HUDEP-2 (cell line): Measurements from ENCODE around the gene ANAPC2.

ENCODE experiments used
- DNase-seq, 76 experiments: peaks; one replicate each; lab custom pipeline; 2025; ENCODE audit not compliant: unreplicated experiment in 76 of 76; lab: John Stamatoyannopoulos, UW

ANAPC2 gene

GRCh38 chr9:137227054-137227852 is 38.9 kb upstream of the ANAPC2 start, which contains the start of gene RNF224:
TSS of gene RNF224 (plus strand) at chr9:137227502. CDS start at chr9:137228336, 834 bp downstream.
- DNase-seq = peak in 69 of 76 experiments; percentile 17 to 83 (median 61)

DNA sequence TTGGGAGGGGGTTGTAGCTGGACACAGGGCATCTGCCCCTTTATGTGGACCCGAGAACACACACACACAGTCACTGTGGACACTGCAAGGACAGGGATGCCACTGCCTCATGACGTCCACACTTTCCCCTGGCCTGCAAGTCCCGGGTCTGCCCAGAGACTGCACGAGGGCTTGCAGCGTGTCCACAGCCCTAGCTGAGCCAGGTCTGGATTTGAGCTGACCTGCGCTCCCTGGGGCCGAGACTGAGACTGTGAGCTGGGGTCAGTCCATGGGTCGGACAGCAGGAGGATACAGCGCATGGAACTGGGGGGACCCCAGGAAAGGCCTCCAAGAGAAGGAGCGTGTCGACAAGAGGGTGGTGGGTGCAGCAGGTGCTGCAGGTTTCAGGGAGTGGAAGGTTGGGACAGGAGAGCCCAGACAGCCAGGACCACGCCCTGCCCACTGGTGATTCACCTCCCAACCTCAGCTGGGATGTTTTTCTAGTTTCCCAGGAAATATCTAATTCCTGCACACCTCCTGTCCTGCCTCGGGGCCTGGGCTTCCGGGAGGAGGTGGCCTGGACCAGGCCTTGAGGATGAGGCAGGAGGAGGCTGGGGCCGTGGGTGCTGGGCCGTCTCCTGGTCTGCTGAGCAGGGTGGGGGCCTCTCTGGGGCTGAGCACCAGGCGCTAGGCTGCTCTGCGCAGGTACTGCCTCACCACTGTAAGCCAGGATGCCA is 38.1 kb upstream of the ANAPC2 start:
- no peak for DNase-seq

GRCh38 chr9:137225699-137226331 is 37.5 kb upstream of the ANAPC2 start:
- DNase-seq = no peak

GRCh38 chr9:137224830-137225694 is 36.7 kb upstream of the ANAPC2 start, which contains the start of gene CYSRT1:
TSS of gene CYSRT1 (plus strand) at chr9:137225174. CDS start at chr9:137225622, 448 bp downstream.
- DNase-seq = peak in 4 of 76 experiments; percentile 8 to 35 (median 26)

DNA sequence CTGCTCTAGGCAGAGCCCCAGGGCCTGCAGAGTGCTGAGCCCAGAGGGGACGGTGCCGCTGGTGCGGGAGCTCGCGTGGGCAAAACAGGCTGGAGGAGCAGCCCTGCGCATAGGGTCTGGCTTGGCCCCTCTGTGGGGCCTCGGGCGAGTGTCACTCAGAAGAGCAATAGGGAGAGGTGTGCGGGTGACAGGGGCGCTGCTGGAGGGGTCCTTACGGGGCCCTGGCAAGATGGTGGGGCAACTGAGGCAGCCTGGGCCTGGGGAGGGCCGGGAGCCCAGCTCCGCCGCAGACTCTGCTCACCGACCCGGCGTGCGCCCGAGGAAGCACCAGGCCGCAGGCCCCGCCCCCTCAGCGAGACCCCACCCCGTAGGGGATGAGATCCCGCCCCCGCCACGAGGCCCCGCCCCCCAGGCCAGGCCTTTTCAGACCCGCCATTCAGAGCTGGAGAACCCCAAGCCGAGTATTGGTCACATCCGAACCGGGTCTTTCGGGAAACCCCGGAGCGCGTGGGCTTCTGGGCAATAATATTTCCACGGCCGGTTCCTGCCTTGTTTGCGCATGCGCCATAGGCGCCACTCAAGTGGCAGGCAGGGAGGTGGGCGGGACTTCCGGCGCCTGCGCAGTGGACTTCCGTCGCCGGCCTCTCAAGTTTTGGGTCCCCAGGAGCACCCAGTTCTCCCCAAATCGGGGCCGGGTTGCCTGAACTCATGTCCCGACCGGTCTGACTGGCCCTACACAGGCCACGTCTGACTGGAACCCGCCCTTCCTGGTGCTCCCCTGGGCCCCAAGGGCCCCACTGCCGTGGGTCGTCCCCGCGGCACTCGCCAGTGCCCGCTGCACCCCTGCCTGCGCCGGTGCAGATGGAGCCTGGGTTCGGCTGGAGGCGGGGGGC is 35.0 kb upstream of the ANAPC2 start:
- peak in 75 of 76 experiments; percentile 71 to 98 (median 96) for DNase-seq

GRCh38 chr9:137222190-137223077 is 34.1 kb upstream of the ANAPC2 start, which contains the start of gene RNF208:
TSS of gene RNF208 (minus strand) at chr9:137222240. CDS start at chr9:137221212, 1,028 bp downstream.
- no peak for DNase-seq

GRCh38 chr9:137221506-137222111 is 33.2 kb upstream of the ANAPC2 start:
- no peak for DNase-seq

DNA sequence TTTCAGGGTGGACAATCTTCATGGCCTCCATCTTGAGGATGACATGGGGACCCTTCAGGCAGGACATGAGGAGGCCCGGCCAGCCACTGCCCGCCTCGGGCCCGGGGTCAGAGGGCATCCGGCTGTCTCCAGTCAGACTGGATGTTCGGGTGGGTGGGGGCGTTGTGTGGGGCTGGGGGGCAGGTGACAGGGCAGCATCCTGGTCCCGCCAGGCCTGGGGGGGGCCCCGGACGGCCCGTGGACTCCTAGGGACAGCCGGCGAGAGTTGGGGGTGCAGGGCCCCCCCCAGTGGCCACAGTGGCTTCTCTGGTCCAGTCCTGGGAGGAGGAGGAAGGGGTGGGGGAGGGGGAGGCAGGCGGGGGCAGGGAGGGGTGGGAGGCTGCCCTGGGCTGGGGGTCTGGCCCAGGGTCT is 32.7 kb upstream of the ANAPC2 start:
- no peak for DNase-seq

GRCh38 chr9:137220317-137221094 is 32.1 kb upstream of the ANAPC2 start:
- no peak for DNase-seq

DNA sequence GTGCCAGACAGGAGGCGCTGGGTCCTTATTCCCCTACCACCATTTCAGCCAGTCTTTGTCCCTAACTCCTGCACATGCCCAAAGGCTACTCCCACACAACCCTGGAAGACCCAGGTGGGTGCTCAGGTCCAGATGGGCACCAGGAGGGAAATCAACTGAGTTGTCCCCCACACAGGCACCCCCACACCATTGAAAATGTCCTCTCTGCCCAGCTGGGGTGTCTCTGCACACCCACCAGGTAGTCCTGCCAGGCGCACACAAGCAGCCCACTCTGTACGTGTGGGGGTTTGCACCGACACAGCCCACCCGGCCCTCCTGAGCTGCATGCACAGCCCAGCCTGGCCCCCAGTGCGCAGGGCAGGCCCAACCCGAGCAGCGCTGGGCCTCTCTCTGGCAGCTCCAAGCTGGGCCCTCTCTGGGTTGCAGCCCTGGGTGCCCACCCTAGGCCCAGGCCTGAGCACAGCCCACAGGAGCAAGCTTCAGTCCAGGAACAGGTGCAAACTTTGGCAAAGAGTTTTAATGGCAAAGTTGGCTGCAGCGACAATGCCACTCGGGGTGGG is 31.5 kb upstream of the ANAPC2 start:
- no peak for DNase-seq

GRCh38 chr9:137218754-137219271 is 30.5 kb upstream of the ANAPC2 start:
- peak in 69 of 76 experiments; percentile 11 to 85 (median 61) for DNase-seq

GRCh38 chr9:137218212-137218753 is 29.9 kb upstream of the ANAPC2 start:
- DNase-seq = no peak

- peak in 13 of 76 experiments; percentile 16 to 56 (median 26) for DNase-seq
These were observed 29.2 kb upstream of the ANAPC2 start for GRCh38 chr9:137217276-137218211.

DNA sequence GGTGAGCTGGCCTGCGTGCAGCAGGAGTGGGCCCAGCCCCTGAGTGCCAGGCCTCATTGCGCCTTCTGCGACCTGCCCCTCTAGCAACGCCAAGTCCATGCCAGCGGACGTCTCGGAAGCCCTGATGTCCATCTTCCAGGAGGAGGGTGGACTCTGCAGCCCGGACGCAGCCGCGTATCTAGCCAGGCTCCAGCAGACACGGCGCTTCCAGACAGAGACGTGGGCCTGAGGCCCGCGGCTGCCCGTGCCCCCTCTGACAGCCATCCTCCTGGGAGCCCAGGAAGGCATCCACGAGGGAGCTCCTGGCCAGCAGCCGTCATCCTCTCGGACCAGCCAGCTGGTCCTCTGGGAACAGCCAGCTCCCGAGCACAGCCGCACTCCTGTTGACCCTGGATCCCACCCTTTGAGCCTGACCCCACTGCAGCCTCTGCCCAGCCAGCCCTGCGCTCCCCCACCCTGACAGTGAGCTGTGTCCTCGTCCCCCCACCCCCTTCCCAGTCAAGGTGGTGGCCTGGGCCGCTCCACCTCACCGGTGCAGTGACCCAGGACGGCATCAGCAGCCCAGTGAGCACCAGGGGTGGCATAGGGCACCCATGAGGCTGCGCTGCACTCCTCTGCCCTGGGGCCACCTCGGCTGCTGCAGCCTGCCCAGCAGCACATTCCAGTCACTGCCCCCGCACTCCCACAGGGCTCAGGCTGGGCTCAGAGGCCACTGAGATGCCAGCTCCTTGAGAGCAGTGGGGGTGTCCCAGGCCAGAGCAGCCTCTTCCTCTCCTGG is 28.0 kb upstream of the ANAPC2 start:
- no peak for DNase-seq
